Glomerular endothelial cell (primary cell): ENCODE data around the gene SCUBE1. TPM values are rescaled to one million over a fixed set of nuclear protein-coding genes. Genes with fewer than 3 reads are reported as not detected.
"Not testable (repeated sequence)": the region's sequence is repeated elsewhere in the genome, so short reads cannot be mapped to it uniquely, and the experiment has no call there.

Experiments used
- DNase-seq: peaks from one replicate; pipeline ENCODE4 v3.0.0-alpha.2; 2011; ENCODE audit warnings: low read depth, low spot score; ENCODE audit errors: extremely low read depth
- total RNA-seq: library from RNA; depleted of rRNA; stranded (reverse); fragments of >200 nt; gene quantifications from 2 replicates; pipeline ENCODE4 v1.2.3, GENCODE V29; 2015

SCUBE1 gene
- total RNA-seq, 1 donor from 2014 or later = 69.1 TPM

DNA sequence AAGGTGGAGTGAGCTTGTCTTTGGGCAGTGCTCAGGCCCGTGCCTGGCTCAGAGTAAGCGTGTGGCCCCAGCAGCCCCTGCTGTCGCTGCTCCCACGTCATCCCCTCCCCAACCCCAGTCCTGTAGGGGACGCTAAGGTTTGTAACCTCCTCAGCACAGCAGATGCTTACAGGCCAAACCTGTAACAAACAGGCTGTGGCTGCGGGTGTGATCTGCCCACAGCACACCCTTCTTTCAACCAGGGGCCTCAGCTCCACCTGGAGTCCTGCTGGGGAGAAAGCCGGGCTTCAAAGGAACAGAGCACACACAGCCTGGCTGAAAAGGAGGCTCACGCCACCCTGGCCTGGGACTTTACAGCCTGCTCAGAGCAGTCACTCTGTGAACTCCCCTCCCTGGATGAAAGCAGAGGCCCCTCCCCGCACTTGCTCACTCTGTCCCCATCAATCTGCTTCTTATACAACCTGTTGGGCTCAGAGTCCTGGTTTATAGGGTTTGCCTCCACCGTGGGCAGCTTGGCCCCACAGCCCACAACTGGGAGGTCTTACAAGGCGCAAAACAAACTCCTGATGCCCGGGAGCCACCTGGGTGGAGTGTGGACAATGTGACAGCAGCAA, 54.3 kb downstream of the SCUBE1 start:
- DNase-seq = no peak

DNA sequence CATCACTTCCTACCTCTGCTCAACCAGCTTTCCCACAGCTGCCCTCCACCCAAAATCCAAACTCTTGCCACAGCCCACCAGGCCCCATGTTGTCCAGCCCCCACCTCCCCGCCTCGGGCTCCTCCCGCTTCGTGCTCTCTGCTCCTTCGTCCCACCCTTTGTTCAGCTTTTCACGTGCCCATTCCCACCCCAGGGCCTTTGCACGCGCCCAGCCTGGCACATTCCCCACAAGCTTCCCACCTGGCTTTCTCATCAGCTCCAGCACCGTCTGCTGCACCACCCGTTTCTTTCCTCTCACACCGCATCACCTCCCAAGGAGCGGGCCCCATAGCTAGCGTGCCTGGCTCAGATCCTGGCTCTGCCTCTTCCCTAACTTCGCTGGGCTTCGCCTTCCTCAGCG, 54.8 kb downstream of the SCUBE1 start:
- no peak for DNase-seq

DNA sequence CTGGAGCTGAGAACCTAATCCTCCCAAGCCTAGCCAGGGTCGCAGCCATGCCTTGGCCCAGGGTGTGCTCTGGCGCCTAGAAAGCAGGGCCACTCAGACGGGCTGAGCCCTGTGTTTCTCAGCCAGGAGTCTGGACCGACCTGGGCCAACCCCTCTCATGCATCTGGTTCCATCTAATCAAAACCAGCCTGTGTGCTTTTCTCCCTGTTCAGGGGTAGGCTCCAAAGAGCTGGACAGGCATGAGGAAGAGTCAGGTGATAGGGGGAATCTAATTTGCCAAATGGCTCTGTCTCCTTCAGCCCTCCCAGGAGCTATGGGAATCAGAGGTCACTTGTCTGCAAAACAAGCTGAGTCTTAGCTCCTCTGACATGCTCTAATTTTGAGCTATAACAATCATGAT, 55.7 kb downstream of the SCUBE1 start:
- no peak for DNase-seq

DNA sequence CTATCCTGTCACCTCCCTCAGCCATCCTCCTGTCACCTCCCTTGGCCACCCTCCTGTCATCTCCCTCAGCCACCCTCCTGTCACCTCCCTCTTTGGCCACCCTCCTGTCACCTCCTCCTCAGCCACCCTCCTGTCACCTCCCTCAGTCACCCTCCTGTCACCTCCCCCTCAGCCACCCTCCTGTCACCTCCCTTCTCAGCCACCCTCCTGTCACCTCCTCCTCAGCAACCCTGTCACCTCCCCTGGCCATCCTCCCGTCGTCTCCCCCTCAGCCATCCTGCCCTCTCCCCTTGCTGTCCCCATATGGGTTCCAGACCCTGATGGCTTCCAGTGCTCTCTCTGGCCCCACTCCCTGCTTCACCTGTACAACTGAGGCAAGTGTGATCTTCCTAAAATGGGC, 61.8 kb downstream of the SCUBE1 start:
- DNase-seq = no peak

DNA sequence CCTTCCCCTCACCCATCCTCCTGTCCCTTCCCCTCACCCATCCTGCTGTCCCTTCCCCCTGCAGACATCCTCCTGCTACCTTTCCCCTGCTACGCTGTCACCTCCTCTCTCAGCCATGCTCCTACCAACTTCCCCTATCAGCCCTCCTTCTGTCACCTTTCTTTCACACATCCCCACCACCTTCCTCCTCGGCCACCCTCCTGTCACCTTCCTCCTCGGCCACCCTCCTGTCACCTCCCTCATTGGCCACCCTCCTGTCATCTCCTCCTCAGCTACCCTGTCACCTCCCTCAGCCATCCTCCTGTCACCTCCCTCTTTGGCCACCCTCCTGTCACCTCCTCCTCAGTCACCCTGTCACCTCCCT, 62.7 kb downstream of the SCUBE1 start:
- DNase-seq = not testable (repeated sequence)

DNA sequence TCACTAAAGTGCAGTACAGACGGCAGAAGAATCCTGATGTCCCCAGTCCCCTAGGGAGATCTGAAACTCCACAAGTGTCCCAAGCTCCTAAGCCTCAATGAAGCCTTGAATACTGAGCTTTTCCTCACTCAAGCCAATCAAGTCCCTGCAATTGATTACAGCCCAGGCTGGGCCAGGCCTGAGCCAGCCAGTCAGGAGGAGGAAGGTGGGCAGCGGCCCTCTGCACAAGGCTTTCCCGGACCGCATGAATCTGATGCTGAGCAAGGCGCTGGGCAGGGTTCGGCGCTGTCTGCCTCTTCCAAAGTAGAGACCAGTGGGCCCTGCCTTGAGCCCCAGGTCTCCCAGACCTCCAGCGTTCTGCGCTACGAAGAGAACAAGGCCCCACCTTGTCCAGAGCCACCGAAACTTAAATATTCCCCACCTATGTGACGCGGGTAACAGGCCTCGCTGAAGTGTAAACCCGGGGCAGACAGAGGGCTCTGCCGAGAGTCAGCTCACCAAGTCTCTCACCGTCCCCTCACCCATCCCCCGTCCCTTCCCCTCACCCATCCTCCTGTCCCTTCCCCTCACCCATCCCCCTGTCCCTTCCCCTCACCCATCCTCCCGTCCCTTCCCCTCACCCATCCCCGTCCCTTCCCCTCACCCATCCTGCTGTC, 63.2 kb downstream of the SCUBE1 start:
- DNase-seq = no peak

DNA sequence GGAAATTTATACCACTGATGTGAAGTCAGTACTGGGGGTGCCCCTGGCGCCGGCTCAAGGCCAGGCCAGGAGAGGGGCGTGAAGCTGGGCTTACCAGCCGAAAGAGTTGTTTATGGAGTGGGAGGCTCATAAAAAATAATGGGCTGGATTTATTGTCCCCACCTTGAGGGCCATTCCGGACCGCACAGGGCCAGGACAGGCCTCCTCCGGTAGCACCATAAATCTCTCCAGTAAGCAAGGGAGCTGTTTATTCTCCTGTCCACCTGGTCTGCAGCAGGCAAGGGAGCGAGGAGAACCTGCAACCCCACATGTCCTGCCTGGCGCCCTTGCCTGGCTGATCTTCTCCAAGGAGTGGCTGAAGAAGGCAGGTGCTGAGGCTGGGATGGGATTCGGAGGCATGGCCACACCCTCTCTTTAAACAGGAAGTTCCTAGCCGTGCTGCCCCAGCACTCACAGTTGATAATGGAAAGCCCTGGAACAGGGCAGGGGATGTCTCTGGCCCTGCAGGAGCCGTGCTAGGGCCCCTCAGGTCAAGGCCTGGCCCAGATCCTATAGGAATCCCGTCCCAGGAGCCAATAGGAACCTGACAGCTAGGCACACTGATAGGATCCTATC, 65.1 kb downstream of the SCUBE1 start:
- no peak for DNase-seq

DNA sequence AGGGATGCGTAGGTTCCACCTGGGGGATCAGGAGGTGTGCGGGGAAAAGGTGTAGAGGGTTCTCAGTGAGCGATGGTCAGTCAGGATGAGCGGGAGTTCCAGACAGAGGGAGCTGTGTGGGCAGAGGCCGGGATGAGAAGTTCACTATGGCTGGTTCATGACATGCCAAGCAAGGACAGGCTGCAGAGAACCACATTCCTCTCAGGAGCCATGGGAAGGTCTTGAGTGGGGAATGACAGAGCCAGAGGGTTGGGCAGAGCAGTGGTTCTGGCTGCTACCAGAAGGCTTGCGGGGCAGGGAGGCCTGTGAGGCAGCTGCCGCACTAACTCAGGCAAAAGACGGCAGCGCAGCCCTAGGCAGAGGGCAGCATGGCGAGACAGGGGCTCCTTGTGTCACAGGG, 66.1 kb downstream of the SCUBE1 start:
- no peak for DNase-seq

DNA sequence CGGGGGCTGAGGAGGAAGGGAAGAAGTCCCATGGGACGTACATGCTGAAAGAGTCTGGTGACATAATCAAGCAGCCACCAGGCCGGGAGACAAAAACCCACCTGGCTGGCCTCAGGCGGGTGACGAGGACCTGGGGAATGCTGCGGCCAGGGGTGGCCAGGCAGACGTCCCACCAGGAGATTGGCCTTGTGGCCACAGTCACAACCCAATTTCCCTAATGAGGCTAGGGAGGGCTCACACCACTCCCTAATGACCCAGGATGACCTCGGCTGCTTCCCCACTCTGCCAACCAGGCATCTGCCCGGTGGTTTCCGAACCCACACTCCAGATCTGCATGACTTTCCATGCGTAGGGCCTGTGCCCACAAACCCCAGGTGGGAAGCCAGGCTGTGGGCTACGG, 66.9 kb downstream of the SCUBE1 start:
- DNase-seq = no peak

DNA sequence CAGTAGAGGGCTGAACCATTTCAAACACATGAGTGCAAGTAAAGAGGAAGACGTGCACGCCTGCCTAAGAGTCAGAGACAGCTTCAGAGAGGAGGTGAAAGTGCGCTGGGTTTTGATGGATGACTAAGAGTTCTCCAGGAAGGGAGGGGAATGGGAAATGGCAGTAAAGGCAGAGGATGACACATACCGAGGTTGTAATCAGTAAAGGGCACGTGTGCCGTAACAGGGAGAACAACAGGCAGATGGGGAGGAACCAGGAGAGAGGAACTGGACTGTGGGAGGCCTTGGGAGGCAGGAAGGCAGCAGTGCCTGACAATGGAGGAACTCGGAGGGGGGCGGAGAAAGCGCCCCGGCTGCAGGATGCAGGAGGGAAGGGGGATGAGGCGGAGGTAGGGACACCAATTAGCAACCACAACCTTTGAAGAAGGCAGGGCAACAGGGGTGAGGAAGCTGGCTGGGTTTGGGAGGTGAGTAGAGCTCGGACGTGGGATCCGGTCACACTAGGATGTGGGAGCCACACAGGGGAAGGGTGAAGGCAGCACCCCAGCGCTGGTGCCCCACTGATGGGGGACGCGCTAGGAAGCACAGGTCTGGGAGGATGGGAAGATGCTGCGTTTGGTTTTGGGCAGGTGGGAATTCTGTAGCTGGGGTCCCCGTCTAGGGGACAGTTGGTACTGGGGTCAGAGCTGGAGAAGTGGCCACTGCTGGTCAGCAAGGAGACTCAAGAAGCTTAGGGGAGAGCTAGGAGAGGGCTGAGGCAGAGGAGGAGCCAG, 67.4 kb downstream of the SCUBE1 start:
- no peak for DNase-seq

DNA sequence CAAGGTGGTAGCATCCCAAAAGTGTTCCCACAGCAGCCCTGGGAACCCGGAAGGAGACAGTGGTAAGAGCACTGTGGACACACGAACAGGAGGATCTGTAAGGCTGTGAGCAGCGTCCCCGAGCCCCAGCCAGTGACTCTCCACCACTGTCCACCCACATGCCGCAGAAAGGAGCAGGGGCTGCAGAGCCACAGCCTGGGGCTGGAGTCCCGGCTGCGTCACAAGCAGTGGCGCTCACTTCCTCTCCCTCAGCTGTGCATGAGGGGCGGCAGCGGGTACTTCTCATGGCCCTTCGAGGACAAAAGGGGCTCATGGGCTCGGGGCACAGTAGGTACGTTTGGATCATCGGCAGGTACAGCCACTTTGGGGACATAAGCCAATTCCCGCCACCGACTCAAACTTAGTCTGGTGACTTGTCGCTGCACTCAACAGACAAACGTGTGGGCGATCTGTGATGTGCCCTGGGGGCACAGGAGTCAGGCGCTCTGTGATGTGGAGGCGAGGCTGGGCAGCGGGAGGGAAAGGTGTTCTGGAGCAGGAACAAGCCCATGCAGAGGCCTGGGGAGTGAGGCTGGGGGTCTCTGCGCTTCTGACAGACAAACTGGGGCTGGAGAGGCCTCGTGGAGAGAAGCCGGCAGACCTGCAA, 68.5 kb downstream of the SCUBE1 start:
- no peak for DNase-seq

DNA sequence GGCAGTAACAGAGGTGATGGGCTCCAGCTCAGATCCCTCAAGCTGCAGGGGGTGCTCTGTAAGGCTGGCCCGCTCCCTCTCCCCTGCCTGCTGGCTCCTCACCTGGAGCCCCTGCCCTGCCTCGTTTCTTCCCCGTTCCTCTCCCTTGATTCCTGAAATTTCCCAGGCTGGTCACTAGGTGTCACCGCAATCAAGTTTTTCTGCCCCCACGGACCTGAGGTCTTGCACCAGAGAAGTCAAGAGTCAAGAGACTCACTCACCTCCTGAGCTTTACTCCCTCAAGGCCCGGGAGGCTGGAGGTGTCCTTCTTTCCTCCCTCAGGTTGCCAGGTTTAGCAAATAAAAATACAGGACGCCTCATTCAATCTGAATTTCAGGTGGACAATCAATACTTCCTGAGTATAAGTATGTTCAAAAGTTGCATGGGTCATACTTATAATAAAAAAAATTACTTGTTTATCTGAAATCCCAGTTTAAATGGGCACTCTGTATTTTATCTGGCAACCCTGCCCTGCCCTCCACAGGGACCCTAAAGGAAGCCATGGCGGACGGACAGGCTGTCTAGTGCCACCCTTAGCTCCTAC, 69.2 kb downstream of the SCUBE1 start:
- DNase-seq = no peak

DNA sequence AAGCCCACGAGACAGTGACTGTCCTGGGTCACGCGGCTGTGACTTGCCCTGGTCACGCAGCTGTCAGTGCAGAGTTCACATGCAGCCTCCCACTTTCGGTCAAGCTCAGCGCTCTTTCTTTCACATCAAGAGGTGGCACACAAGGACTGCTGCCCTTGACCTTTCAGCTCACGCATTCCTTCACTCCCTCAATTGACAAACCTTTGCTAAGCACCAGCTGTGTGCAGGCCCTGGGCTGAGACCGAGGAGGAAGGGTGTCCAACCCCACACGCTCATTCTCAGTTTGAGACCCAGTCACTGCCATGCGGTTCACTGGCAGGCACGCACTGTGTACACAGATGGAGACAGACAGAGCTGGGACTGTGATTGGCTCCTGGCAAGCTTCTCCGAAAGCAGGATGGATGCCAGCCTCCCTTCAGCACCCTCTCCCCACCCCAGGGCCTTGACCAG, 70.3 kb downstream of the SCUBE1 start:
- no peak for DNase-seq

DNA sequence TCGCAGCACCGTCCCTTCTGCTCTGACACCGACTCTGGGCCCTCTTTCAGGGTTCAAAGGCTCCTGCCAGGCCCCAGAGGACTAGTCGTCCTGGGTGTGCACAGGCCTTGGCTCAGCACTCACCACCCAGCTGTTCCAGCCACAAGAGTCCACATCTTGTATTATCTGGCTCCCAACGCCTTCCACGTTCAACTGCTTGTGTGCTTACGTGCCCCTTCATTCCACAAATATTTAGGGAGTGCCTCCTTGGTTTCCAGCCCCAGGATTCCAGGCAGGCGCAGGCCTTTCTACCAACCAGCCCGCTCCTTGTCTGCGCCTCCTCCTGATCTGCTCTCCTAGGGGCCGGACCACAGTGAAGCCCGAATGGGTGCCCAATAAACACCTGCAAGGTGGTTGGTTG, 70.9 kb downstream of the SCUBE1 start:
- no peak for DNase-seq

DNA sequence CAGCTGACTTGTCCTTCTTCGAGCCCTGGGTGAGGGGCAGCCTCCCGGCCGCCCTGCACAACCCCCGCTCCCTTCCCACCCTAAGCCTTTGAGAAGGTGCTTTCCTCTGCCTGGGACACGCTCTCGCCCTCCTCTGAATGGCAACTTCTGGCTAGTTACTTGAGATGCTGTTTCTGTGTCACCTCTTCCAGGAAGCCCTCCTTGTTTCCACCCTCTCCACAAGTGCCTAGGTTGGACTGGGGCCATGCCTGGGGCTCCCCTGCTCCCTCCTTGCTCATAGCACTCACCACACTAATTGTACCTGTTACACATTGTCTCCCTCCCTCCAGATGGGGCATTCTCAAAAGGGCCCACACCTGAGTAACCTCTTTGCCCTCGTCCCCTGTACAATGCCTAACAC, 72.2 kb downstream of the SCUBE1 start:
- DNase-seq = no peak

DNA sequence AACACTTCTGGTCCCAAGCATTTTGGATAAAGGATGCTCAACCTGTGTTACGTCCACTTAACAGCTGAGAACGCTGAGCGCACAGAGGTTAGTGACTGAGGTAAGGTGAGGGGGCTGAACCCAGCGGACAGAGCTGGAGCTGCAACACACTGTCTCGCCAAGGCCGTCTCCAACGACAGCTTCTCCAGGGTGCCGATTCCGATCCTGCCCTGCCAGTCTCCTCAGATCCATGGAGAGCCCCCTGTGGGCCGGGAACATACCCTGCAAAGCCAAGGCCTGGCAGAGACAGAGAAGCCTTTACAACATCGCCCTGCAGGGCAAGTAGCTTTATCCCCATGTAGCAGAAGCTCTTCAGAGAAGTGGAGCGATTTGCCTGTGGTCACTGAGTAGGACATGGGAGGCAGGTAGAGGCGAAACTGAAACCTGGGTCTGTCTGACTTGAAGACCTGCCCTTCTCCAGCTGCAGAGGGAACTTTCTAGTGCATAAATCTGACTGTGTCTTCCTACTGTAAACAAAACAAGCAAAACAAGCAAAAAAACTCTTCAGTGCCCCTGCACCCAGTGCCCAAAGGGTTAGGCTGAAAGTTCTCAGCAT, 72.8 kb downstream of the SCUBE1 start:
- no peak for DNase-seq

DNA sequence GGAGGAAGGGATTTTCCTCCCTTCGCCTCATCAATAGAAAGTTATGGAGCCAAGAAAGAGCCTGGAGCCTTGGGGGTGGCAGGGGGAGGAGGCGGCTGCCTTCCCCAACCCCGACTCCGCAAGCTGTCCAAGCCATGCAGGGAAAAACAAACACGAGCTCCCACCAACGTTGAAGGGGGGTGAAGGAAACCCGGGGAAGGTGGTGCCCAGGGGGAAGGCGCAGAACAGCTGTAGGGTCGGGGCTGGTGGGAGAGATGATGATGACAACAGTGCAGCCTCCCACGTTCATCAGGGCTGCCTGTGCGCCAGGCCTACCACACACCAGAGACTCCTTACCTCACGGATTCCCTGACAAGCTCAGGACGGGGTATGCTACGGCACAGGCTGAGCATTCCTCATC, 73.5 kb downstream of the SCUBE1 start:
- DNase-seq = no peak

DNA sequence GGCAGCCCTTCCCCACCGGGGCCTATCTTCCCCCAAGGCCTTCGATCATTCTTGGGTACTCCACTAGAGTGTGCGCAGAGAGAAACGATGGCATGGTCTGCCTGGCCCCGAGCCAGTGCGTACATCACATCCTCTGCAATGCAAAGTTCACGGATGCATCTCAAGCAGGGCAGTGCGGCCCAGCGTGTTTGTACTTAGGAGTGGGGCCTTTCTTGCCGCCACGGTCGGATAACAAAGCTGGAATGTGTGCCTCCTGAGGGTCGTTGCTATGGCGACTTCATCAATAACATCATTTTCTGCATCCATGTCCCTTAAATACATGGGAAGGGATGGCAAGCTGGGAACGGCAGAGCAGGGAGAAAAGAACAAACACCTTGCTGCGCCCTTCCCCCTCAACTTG, 73.9 kb downstream of the SCUBE1 start:
- no peak for DNase-seq

DNA sequence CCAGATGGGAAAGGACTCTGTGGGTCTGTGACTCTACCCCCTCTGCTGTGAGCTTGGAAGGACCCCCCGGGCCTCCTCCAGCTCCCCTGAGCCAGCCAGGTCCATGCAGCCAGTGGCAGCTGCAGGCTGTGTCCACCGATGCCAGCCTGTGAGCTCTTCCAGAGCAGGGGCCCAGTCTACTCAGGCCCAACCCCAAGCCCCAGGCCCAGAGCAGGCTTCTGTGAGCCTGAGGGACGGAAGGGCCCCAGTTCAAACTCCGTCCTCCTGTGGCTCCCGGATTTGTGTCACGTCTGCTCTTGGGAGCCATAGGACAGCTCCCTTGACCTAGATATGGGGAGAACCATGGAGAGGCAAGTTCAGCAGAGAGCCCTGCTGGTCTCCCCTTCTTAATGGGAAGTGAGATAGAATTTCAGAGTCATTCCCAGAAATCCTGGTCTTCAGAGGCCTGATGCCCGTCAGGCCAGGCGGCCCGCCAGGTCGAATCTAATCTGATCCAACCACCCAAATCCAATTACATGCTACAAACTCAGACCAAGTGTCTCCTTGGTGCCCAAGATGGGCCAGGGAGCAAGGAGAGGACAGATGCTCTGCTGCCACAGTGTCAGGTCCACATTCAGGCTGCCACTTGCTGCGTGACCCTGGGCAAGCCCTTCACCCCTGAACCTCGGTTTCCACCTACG, 75.1 kb downstream of the SCUBE1 start:
- no peak for DNase-seq
